GM19455 (cell line): ENCODE data around the gene RPS21.

Source experiments
- ATAC-seq: cut with Tn5 transposase; IDR thresholded peaks from one replicate; pipeline ENCODE4 v1.9.1; 2021; ENCODE audit not compliant: unreplicated experiment

Gene RPS21

GRCh38 chr20:62377064-62377461 is 9.8 kb upstream of the RPS21 start:
- ATAC-seq: no peak

GRCh38 chr20:62377615-62378178 is 9.2 kb upstream of the RPS21 start:
- no peak for ATAC-seq

- no peak for ATAC-seq
These were observed 8.7 kb upstream of the RPS21 start for GRCh38 chr20:62378215-62378614.

GRCh38 chr20:62381202-62381797 is 5.6 kb upstream of the RPS21 start:
- ATAC-seq: no peak

GRCh38 chr20:62381842-62382241 is 5.1 kb upstream of the RPS21 start:
- ATAC-seq: no peak

GRCh38 chr20:62382306-62383198 is 4.4 kb upstream of the RPS21 start:
- ATAC-seq: no peak

GRCh38 chr20:62387219-62387913 is 463 bp downstream of the RPS21 start:
- ATAC-seq: no peak

GRCh38 chr20:62387933-62388635 is 1.2 kb downstream of the RPS21 start:
- ATAC-seq: no peak

GRCh38 chr20:62388839-62389600 is 2.1 kb downstream of the RPS21 start:
- no peak for ATAC-seq

GRCh38 chr20:62389601-62390087 is 2.7 kb downstream of the RPS21 start:
- ATAC-seq: no peak

- ATAC-seq: no peak
These were observed 3.6 kb downstream of the RPS21 start for GRCh38 chr20:62390317-62391164.

- no peak for ATAC-seq
These were observed 4.5 kb downstream of the RPS21 start for GRCh38 chr20:62391165-62392076.

GRCh38 chr20:62392077-62392418 is 5.1 kb downstream of the RPS21 start:
- no peak for ATAC-seq

GRCh38 chr20:62392621-62393334 is 5.9 kb downstream of the RPS21 start:
- no peak for ATAC-seq

- ATAC-seq: no peak
These were observed 6.4 kb downstream of the RPS21 start for GRCh38 chr20:62393335-62393665.

- no peak for ATAC-seq
These were observed 6.9 kb downstream of the RPS21 start for GRCh38 chr20:62393830-62394229.
